IgD-negative memory B cell (primary cell): ENCODE data around the gene PDZD8. TPM values are rescaled to one million over a fixed set of nuclear protein-coding genes. Genes with fewer than 3 reads are reported as not detected.
A peak's percentile ranks its signal among the peaks of the same experiment; 100 is the strongest.

Source experiments
- H3K27ac Mint-ChIP-seq, 3 donors: one replicate each; pipeline ENCODE4 v1.8.0; 2020 to 2022; ENCODE audit warnings: mild to moderate bottlenecking in 3 of 3, mixed read lengths in 3 of 3, moderate library complexity in 1 of 3
- H3K27me3 Mint-ChIP-seq: one replicate; pipeline ENCODE4 v1.8.0; 2021; ENCODE audit warnings: mixed read lengths
- H3K36me3 Mint-ChIP-seq: one replicate; pipeline ENCODE4 v1.8.0; 2020; ENCODE audit warnings: mild to moderate bottlenecking, mixed read lengths
- H3K4me1 Mint-ChIP-seq, 3 donors: one replicate each; pipeline ENCODE4 v1.8.0; 2020 to 2022; ENCODE audit warnings: mixed read lengths in 3 of 3, mild to moderate bottlenecking in 1 of 3
- H3K4me3 Mint-ChIP-seq, 4 donors: one replicate each; pipeline ENCODE4 v1.8.0; 2020 to 2022; ENCODE audit warnings: mild to moderate bottlenecking in 4 of 4, mixed read lengths in 4 of 4, moderate library complexity in 3 of 4
- H3K9me3 Mint-ChIP-seq, 3 donors: one replicate each; pipeline ENCODE4 v1.8.0; 2020 to 2021; ENCODE audit warnings: mixed read lengths in 3 of 3, mild to moderate bottlenecking in 1 of 3
- polyA plus RNA-seq: library from polyadenylated mRNA; unstranded; fragments of 300-500 nt; fragmentation: Illumina TruSeq; gene quantifications from one replicate; pipeline ENCODE4 v1.2.3, GENCODE V29; 2021

Gene PDZD8
- polyA plus RNA-seq, 1 donor from 2014 or later, result 8.2 TPM

GRCh38 chr10:117348236-117348635 lies 27.0 kb downstream of the PDZD8 start:
- Mint-ChIP-seq H3K27me3 (no peaks in the 10 kb centered on the region), H3K4me1 (peaks cover 23 to 51% (median 26%) of the 10 kb centered on the region in 3 donors), H3K9me3 (no peaks in the 10 kb centered on the region), H3K27ac (no peak overlapping the region), H3K36me3 (peaks cover 2% of the 10 kb centered on the region), H3K4me3 (no peak overlapping the region)

DNA sequence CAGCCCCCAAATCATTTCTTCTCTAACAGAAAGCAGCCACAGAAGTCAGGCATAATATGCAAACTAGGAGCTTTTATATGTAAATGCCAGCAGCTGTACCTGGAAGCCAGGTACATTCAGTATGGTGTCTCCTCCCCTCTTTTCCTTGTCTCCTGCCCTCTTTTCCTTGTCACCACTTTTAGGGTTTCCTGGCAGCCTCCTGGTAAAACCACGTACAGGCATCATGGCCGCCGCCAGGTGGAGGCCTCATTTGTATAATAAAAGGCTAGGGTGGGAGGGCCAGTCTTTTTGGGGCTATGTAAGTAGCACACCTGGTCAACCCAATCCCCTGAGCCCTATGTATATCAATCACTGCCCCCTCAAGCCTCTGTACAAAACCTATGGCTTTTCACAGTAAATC lies 28.7 kb downstream of the PDZD8 start:
- Mint-ChIP-seq H3K27me3 (no peaks in the 10 kb centered on the region), H3K36me3 (peaks cover 2% of the 10 kb centered on the region), H3K9me3 (no peaks in the 10 kb centered on the region), H3K4me3 (no peak overlapping the region), H3K4me1 (peaks cover 29 to 44% (median 30%) of the 10 kb centered on the region in 3 donors), H3K27ac (no peak overlapping the region)

GRCh38 chr10:117345143-117345542 lies 30.1 kb downstream of the PDZD8 start:
- peaks cover 3% of the 10 kb centered on the region for H3K36me3 Mint-ChIP-seq
- H3K4me1 Mint-ChIP-seq, result peaks cover 22 to 37% (median 29%) of the 10 kb centered on the region in 3 donors
- no peaks in the 10 kb centered on the region for H3K9me3 Mint-ChIP-seq
- H3K27me3 Mint-ChIP-seq, result no peaks in the 10 kb centered on the region
- no peak overlapping the region for H3K27ac Mint-ChIP-seq
- H3K4me3 Mint-ChIP-seq, result no peak overlapping the region

DNA sequence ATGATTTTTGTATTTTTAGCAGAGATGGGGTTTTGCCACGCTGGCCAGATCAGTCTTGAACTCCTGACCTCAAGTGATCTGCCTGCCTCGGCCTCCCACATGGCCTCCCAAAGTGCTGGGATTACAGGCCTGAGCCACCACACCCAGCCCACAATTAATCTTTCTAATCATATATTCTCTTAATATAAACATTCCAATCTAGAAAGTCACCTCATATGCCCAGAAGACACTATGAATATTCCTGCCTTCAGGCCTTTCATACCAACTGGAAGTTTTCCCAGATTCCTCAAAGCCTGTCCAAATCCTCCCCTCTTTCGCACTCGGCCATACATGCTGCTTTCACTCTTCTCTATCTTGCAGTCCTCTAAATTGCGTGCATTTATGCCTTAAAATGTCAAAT lies 32.6 kb downstream of the PDZD8 start:
- H3K4me3 Mint-ChIP-seq, result peak overlapping the region in 2 of 4 donors; percentile 14 to 23
- H3K4me1 Mint-ChIP-seq, result peaks cover 24 to 32% (median 28%) of the 10 kb centered on the region in 3 donors
- H3K27ac Mint-ChIP-seq, result peak overlapping the region in 1 of 3 donors; percentile 18
- H3K9me3 Mint-ChIP-seq, result no peaks in the 10 kb centered on the region
- H3K27me3 Mint-ChIP-seq, result no peaks in the 10 kb centered on the region
- H3K36me3 Mint-ChIP-seq, result peaks cover 11% of the 10 kb centered on the region

DNA sequence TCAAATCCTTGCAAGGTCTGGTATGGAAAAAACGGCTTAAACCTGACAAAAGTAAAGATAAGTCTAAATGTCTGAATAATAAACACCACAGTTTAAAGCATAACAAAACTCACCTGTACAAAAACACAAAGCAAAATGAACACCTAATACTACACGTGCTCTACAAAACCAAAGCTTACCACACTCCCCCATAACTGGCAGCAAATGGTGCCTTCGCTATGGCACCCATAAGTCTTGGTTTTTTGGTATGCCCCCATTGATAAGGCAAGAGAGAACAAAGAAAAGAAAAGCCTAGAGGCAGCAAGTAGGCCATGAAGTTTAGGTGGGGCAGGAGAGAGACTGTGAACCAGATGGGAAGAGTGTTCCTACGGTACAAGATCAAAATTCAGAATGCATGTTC lies 34.2 kb downstream of the PDZD8 start:
- Mint-ChIP-seq H3K9me3 (no peaks in the 10 kb centered on the region), H3K36me3 (peaks cover 14% of the 10 kb centered on the region), H3K27me3 (no peaks in the 10 kb centered on the region), H3K4me3 (no peak overlapping the region), H3K4me1 (peaks cover 22 to 28% (median 22%) of the 10 kb centered on the region in 3 donors), H3K27ac (peak overlapping the region in 1 of 3 donors; percentile 1)

DNA sequence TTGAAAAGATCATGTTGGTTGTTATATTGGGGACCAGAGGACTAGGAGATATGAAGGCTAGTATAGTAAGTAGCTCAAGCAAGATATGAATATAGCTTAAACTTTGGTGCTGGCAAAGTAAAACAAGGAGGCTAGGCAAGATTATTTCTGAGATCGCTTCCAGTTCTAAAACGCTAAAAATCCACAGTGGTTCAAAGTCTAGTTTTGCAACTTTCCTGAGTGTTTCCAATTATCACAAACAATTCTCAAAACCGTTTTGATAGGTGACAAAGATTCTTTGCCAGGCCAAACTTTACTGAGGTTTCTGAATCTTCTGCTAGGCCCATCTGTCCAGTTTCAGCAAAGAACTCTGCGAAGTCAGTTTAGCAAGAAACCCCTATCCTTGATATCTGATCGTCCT lies 35.3 kb downstream of the PDZD8 start:
- H3K27ac Mint-ChIP-seq, result peak overlapping the region in 1 of 3 donors; percentile 67

DNA sequence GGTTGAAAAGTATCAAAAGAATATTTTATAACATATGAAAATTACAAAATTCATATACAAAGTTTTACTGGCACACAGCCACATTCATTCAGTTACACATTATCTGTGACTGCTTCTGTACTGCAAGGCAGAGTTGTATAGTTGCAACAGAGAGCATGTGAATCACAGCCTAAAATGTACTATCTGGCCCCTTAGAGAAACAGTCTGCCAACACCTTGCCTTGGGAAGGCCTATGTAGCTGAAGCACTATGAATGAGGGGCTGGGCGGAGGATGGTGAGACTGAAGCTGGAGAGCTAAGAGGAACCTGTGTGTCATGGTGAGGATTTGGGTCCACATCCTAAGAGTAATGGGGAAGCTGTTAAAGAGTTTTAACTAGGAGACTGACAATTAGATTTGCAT lies 35.7 kb downstream of the PDZD8 start:
- H3K27me3 Mint-ChIP-seq, result no peaks in the 10 kb centered on the region
- peak overlapping the region in 1 of 3 donors; percentile 67 for H3K27ac Mint-ChIP-seq

More for the DNA sequence above, 35.3 kb downstream of the PDZD8 start:
- Mint-ChIP-seq H3K4me3 (no peak overlapping the region), H3K9me3 (peaks cover 0 to 9% (median 2%) of the 10 kb centered on the region in 3 donors), H3K27me3 (no peaks in the 10 kb centered on the region), H3K36me3 (peaks cover 22% of the 10 kb centered on the region), H3K4me1 (peaks cover 15 to 27% (median 17%) of the 10 kb centered on the region in 3 donors)

DNA sequence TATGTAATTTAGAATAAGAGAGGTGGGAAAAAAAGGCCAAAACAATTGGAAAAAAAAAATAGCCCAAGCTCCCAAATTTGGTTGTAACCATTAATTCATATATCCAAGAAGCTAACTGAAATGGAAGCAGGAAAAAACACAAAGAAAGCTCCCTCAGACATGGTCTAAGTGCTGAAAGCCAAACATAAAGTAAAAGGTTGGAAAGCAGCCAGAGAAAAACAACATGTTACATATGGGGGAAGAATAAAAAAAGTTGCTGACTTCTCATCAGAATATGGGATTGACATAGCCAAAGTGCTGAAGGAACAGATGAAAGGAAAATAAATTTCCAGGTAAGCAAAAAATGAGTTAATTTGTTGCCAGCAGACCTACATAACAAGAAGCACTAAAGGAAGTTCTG lies 40.3 kb downstream of the PDZD8 start:
- no peak overlapping the region for H3K27ac Mint-ChIP-seq
- no peaks in the 10 kb centered on the region for H3K27me3 Mint-ChIP-seq
- peaks cover 2 to 10% (median 8%) of the 10 kb centered on the region in 3 donors for H3K4me1 Mint-ChIP-seq
- H3K4me3 Mint-ChIP-seq, result no peak overlapping the region
- H3K9me3 Mint-ChIP-seq, result peaks cover 0 to 16% (median 6%) of the 10 kb centered on the region in 3 donors
- peaks cover 28% of the 10 kb centered on the region for H3K36me3 Mint-ChIP-seq

More for the DNA sequence above, 35.7 kb downstream of the PDZD8 start:
- Mint-ChIP-seq H3K36me3 (peaks cover 26% of the 10 kb centered on the region), H3K4me1 (peaks cover 12 to 24% (median 17%) of the 10 kb centered on the region in 3 donors), H3K4me3 (no peak overlapping the region), H3K9me3 (peaks cover 0 to 13% (median 4%) of the 10 kb centered on the region in 3 donors)

- Mint-ChIP-seq H3K27ac (no peak overlapping the region), H3K4me1 (peaks cover 4 to 10% (median 9%) of the 10 kb centered on the region in 3 donors), H3K9me3 (peaks cover 0 to 16% (median 6%) of the 10 kb centered on the region in 3 donors), H3K36me3 (peaks cover 28% of the 10 kb centered on the region), H3K27me3 (no peaks in the 10 kb centered on the region), H3K4me3 (no peak overlapping the region)
Measured at GRCh38 chr10:117334066-117334465, 41.2 kb downstream of the PDZD8 start.

DNA sequence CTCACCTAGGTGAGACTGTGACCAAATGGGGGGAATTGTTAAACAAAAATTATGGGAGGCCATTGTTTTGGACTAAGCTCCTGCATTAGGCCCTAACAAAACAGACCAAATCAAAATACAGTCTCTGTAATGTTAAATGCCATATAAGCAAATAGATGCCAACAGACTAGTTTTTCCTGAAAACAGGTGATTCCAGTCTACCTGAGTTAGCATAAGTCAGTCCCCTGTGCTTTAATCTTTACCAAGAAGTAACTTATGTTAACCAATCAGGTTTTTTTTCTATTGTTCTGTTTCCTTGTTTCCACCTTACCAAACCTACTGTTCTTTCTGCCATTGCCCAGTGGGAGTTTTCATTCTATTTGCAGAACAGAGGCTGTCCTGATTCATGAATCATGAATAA lies 48.0 kb downstream of the PDZD8 start:
- Mint-ChIP-seq H3K4me3 (no peak overlapping the region), H3K9me3 (no peaks in the 10 kb centered on the region), H3K36me3 (peaks cover 3% of the 10 kb centered on the region), H3K4me1 (peaks cover 5 to 12% (median 9%) of the 10 kb centered on the region in 3 donors), H3K27ac (no peak overlapping the region), H3K27me3 (no peaks in the 10 kb centered on the region)

- H3K9me3 Mint-ChIP-seq, result no peaks in the 10 kb centered on the region
- no peak overlapping the region for H3K4me3 Mint-ChIP-seq
- peaks cover 2% of the 10 kb centered on the region for H3K36me3 Mint-ChIP-seq
- no peaks in the 10 kb centered on the region for H3K27me3 Mint-ChIP-seq
- H3K4me1 Mint-ChIP-seq, result peaks cover 3 to 9% (median 4%) of the 10 kb centered on the region in 3 donors
- no peak overlapping the region for H3K27ac Mint-ChIP-seq
Measured at GRCh38 chr10:117324367-117324766, 50.9 kb downstream of the PDZD8 start.

- no peak overlapping the region for H3K4me3 Mint-ChIP-seq
- H3K27me3 Mint-ChIP-seq, result no peaks in the 10 kb centered on the region
- no peaks in the 10 kb centered on the region for H3K9me3 Mint-ChIP-seq
- H3K4me1 Mint-ChIP-seq, result peaks cover 2 to 9% (median 3%) of the 10 kb centered on the region in 3 donors
- no peak overlapping the region for H3K27ac Mint-ChIP-seq
- peaks cover 6% of the 10 kb centered on the region for H3K36me3 Mint-ChIP-seq
Measured at GRCh38 chr10:117322260-117322659, 53.0 kb downstream of the PDZD8 start.

- Mint-ChIP-seq H3K27ac (no peak overlapping the region), H3K36me3 (peaks cover 9% of the 10 kb centered on the region), H3K27me3 (no peaks in the 10 kb centered on the region), H3K4me3 (no peak overlapping the region), H3K9me3 (no peaks in the 10 kb centered on the region), H3K4me1 (peaks cover 2 to 3% (median 3%) of the 10 kb centered on the region in 3 donors)
Measured at GRCh38 chr10:117320050-117320665, 55.1 kb downstream of the PDZD8 start.

- Mint-ChIP-seq H3K36me3 (peaks cover 11% of the 10 kb centered on the region), H3K27ac (no peak overlapping the region), H3K27me3 (no peaks in the 10 kb centered on the region), H3K4me1 (peaks cover 2 to 3% (median 3%) of the 10 kb centered on the region in 3 donors), H3K4me3 (no peak overlapping the region), H3K9me3 (no peaks in the 10 kb centered on the region)
Measured at GRCh38 chr10:117318909-117319308, 56.3 kb downstream of the PDZD8 start.

DNA sequence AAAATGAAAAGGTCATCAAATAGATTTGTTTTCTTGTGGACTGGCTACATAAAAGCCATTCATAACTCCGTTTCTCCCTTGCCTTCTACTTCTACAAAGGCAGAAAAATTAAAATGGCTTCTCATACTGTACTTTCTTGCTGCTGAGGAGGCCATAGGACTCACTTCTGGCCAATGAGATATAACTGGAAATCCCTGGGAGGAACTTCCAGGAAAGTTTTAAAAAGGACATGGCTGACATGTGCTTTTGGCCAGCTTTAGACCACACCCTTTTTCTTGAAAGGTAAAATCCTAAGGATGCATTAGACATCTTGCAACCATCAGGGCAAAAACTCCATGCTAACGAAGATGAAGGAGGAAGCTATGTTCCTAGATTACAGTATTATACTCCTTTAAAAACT lies 58.5 kb downstream of the PDZD8 start:
- H3K27ac Mint-ChIP-seq, result no peak overlapping the region
- H3K9me3 Mint-ChIP-seq, result no peaks in the 10 kb centered on the region
- peaks cover 2 to 3% (median 3%) of the 10 kb centered on the region in 3 donors for H3K4me1 Mint-ChIP-seq
- H3K36me3 Mint-ChIP-seq, result peaks cover 13% of the 10 kb centered on the region
- H3K27me3 Mint-ChIP-seq, result no peaks in the 10 kb centered on the region
- H3K4me3 Mint-ChIP-seq, result no peak overlapping the region

- Mint-ChIP-seq H3K27ac (no peak overlapping the region), H3K27me3 (no peaks in the 10 kb centered on the region), H3K4me3 (no peak overlapping the region), H3K4me1 (peaks cover 0 to 2% (median 0%) of the 10 kb centered on the region in 3 donors), H3K36me3 (peaks cover 7% of the 10 kb centered on the region), H3K9me3 (no peaks in the 10 kb centered on the region)
Measured at GRCh38 chr10:117313641-117314040, 61.6 kb downstream of the PDZD8 start.
